G401.6 (cell line): Measurements from ENCODE around the gene PDXDC1.
"Not testable (repeated sequence)": the region's sequence is repeated elsewhere in the genome, so short reads cannot be mapped to it uniquely, and the experiment has no call there.

Experiments
- FAIRE-seq: peaks from 2 replicates; lab custom pipeline; 2012; peaks lifted over from hg19 to GRCh38; lab: Jason Lieb, UNC

PDXDC1 gene

DNA sequence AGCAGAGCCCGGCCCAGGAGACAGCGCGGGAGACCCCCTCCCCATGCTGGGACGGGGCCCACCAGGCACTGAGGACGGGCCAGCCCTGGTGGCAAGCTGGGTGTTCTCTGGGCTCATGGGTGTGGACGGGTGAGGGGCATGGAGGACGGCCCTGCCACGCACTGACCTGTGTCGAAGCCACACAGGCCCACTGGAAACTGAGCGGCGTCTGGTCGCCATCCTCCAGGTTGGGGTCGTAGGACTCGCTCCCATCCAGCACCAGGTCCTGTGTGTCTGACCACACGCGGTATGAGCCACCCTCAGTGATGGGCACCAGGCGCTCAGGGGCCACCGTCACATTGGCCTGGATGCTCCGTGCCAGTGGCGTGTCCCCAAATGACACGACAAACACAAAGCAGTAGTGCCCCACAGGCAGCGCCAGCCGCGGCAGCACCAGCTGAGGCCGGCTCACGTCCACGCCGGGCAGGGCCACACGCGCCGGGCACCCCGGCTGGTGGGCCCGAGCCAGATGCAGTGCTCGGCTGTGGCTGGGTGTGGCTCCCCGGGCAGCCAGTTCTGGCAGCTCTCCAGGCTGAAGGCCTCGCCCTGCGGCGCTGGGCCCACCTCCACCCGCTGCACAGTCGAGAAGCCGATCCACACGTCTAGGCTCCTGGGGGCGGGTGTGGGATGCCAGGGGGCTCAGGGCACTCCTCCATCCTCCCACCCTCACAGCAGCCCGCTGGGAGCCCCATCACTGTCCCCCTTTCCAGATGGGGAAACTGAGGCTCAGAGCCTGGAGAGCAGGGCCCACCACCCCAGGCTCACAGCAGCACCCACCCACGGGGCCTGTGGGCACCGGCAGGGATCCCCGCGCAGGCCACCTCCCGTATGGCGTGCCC is 160.9 kb downstream of the PDXDC1 start:
- FAIRE-seq: not testable (repeated sequence)

- not testable (repeated sequence) for FAIRE-seq
Measured at GRCh38 chr16:15137514-15137913, 162.7 kb downstream of the PDXDC1 start.

GRCh38 chr16:15140444-15141365 is 165.9 kb downstream of the PDXDC1 start:
- peak; percentile 83 for FAIRE-seq

DNA sequence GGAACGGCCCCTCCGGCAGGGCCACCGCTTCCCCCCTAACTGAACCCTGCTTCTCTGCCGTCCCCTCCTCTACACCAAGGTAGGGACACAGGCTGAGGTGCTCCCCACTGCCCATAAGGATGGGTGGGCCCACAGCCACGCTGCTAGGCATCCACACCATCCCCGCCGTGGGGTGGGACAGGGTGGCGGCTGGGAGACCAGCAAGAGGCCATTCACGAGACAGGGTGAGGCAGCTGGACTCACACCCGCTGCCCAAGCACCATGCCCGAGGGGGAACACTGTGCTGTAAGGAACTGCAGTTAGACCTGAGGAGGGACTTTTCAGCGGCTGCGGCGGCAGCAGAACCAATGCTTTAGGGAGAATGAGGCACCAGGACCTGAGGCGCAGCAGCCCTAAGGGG is 166.8 kb downstream of the PDXDC1 start:
- no peak for FAIRE-seq

DNA sequence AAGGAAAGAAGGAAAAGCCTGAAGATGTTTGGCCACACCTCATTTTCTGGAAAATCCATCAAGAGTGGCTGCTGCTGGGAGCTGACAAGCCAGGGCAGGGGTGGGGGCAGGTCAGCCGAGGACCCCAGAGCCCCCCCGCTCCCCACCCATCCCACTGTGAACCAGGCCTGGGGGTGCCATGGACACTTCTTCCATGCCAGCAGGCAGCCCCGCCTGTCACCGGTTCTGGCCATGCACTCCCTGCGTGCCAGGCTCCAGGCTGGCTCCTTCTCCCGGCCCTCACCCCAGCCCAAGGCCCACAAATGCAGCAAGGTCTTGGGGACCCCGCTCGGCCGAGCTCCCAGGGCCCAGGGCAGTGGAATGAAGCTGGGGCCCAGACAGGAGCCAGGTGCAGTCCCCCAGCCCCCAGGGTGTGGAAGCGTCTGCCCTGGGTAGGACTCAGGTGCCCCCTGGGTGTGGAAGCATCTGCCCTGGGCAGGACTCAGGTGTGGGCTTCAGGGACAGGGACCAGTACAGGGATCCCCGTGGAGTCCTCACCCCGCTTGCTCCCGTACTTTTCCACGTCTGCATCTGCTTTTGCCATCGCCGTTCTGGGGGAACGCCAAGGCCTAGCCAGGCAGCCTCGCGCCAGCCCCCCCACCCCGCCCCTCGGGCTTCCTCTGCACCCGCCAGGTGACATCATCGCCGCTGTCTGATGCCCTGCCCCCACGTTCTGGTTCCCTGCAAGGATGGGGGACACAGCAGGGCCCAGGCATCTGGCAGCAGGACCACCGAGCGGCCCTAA is 167.5 kb downstream of the PDXDC1 start:
- FAIRE-seq: not testable (repeated sequence)

GRCh38 chr16:15142891-15143600 is 168.2 kb downstream of the PDXDC1 start:
- not testable (repeated sequence) for FAIRE-seq

- FAIRE-seq: not testable (repeated sequence)
Measured at GRCh38 chr16:15143601-15144091, 168.8 kb downstream of the PDXDC1 start.

DNA sequence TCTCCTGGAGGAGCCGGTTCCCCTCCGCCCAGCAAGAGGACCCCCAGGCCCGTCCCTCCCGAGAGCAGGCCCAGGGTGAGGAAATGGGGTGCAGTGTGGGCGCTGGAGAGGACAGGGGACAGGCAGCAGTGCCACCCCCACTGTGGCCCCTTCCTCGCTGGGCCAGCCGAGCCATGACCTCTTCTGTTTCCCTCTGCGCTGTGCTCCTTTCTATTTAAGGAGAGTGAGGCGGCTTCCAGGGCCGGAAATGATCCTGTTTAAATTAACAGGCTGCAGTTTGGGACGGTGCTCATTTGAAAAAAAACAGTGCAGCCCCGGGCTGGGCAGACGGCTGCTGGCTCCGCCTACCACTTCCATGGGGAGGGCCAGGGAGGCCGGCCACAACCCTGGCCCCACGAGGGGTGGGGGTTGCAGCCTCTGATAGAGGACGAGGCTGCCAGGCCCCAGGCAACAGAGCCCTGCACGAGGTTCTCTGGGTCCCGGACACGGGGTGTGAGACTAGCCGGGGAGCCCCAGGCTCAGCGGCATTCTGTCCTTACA is 169.3 kb downstream of the PDXDC1 start:
- not testable (repeated sequence) for FAIRE-seq

DNA sequence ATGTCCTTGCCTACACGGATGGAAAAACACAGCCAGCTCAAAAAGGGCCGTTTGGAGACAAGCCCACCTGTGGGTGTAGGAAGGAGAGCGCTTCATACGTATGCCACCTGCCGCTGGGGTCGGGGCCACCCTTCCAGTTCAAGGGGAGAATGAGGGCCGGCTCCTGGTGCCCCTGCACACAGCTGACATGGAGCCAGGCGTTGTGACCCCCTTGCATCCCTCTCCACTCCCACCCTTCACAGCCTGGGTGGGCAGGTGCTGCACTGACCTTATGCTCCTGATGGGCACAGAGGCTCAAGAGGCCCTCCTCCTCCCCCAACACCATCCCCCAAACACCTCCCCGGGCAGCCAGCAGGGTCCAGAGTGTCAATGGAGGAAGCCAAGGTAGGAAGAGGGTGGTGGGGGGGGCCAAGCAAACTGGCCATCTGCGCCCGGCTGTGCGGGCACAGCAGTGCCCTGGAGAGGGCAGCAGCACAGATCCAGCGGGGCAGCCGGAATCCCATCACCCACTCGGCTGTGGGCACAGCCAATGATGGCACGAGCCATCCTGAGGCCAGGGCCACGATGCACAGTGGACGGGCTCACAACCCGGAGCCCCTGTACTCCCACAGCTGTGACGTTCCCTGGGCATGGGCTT is 170.1 kb downstream of the PDXDC1 start:
- FAIRE-seq: not testable (repeated sequence)

DNA sequence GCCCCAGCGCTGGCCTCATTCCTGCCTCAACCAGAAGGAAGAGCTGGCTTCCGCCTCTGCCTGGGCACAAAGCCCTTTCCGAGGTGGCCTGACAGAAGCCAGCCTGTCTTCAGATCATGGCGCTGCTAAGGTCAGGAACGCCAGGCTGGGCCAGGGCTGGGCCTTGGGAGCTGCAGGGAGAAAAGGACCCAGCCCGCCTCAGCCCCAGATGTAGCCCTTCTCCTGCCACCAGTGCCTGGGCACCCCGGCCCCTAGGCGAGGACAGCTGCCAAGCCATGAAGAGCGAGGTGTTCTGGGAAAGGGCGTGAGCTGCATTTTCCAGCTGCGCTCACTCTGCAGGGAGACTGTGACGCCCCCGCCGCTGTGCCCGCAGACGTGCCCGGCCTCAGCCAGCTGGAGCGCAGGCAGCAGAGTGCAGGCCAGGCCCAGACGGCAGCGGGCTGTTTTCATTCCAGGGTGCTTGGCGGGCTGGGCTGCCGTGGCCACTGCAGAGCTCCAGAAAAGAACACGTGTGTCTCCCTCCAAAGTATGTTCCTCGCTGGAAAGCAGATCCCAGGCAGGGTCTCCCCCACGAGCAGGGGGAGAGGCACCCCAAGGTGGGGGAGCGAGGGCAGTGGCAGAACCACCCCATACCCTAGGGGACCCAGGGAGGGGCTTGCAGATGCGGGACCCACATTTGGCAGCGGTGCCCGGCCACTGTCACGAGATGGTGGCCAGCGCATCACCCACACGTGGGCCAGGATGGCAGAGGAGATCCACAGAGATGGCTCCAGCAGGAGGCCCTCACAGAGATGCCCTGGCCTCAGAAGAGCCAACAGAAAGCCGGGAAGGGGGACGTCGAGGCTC is 170.8 kb downstream of the PDXDC1 start:
- not testable (repeated sequence) for FAIRE-seq

GRCh38 chr16:15146264-15146662 is 171.4 kb downstream of the PDXDC1 start:
- not testable (repeated sequence) for FAIRE-seq

DNA sequence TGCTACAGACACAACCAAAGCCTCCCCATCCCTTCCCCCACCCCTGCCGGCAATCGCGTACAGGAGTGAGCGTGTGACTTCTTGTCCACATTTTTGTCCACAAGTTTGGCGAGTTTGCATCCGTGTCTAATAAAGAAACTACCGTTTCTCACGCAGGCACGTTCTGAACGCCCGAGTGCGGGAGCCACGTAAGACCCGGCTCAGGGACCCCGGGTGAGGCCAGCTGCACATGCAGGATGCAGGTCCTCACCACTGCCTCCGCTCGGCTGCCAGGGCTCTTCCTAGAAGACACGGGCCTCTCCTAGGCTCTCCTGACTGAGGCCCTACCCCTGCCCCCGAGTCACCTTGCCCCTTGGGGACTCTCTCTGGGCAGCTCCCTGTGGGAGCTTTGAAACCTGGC is 174.0 kb downstream of the PDXDC1 start:
- not testable (repeated sequence) for FAIRE-seq

- FAIRE-seq: not testable (repeated sequence)
Measured at GRCh38 chr16:15149260-15149659, 174.4 kb downstream of the PDXDC1 start.

DNA sequence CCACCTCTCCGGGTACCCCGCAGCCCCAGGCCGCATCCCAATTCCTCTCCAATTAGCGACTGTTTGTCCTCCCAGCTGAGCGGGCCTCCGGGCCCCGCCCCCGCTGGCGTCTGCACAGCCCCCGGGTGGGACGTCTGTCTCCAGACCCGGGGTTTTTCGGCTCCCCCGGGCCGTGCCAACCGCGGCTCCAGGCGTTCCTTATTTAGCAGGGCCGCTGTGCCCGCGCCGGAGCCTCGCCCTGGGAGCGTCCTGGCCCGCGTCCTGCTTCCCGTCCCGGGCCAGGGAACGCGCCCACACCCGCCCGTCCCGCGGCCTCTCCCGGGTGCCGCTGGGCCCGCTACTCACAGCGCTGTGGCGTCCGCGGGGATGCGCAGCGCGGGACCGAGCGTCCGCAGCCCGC is 179.2 kb downstream of the PDXDC1 start:
- FAIRE-seq: not testable (repeated sequence)

GRCh38 chr16:15154650-15155562 is 180.1 kb downstream of the PDXDC1 start:
- peak; percentile 42 for FAIRE-seq

DNA sequence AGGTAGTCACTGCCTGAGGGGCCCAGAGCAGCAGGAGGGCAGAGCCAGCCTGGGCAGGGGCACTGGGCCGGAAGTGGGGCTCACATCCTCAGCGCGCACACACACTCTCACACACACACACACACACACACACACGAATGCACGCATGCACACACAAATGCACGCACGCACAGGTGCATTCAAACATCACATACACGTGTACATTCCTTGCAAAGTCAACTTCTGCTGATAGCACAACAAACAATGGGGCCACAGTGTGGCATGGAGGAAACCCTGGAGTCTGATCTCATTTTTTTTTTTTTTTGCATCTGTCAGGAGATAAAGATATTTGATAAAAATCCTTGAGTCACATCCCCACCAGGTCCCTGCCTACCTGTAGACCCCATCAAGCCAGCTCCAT is 182.8 kb downstream of the PDXDC1 start:
- not testable (repeated sequence) for FAIRE-seq

DNA sequence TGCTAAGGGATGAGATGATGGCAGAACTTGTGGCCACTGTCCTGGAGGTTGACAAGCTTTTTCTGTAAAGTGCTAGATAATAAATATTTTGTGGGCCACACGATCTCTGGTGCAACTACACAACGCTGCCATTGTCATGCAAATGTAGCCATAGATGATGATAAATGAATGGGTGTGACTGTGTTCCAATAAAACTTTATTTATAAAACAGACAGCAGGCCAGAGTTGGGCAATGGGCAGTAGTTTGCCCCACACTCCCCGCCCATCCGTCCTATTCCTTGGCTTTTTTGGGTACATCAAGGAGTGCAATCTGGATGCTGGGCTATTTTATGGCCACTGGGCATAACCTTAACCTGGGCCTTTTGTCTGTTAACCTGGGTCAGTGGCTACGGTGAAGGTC is 184.8 kb downstream of the PDXDC1 start:
- not testable (repeated sequence) for FAIRE-seq

DNA sequence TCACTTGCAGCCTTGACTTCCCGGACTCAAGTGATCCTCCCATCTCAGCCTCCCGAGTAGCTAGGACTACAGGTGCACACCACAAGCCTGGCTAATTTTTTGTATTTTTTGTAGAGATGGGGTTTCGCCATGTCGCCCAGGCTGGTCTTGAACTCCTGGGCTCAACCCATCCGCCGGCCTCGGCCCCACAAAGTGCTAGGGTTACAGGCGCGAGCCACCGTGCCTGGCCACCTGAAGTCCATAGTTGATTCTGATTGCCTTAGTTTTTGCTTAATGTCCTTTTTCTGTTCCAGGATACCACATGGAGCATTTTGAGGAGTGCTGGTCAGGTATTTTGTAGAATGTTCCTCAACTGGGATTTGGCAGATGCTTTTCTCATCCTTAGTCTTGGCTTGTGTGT is 185.7 kb downstream of the PDXDC1 start:
- FAIRE-seq: not testable (repeated sequence)
